Brain microvascular endothelial cell (primary cell): ENCODE data around the gene DACT2.
"Not testable (repeated sequence)": the region's sequence is repeated elsewhere in the genome, so short reads cannot be mapped to it uniquely, and the experiment has no call there.

ENCODE experiments used
- DNase-seq: peaks from one replicate; pipeline ENCODE4 v3.0.0-alpha.2; 2020
- H3K27ac ChIP-seq: fragments of 250-450 bp; sonication (Bioruptor Pico); 2 replicates; pipeline ENCODE4 v1.5.1; 2020; ENCODE audit warnings: mild to moderate bottlenecking, moderate library complexity
- H3K27me3 ChIP-seq: fragments of 250-450 bp; sonication (Bioruptor Pico); replicated peaks from 2 replicates; pipeline ENCODE4 v1.5.1; 2020; ENCODE audit warnings: mild to moderate bottlenecking
- H3K36me3 ChIP-seq: fragments of 250-450 bp; sonication (Bioruptor Pico); replicated peaks from 2 replicates; pipeline ENCODE4 v1.5.1; 2020; ENCODE audit warnings: mild to moderate bottlenecking
- H3K4me3 ChIP-seq: 2 replicates; pipeline ENCODE4 v1.5.1; 2011; ENCODE audit warnings: low read depth, mild to moderate bottlenecking, control low read depth, low read length, moderate library complexity
- in situ Hi-C: cut with HindIII; loops from 2 replicates; pipeline ENCODE4 v1.10.0; 2017; ENCODE audit warnings: low sequenced_read_pairs, low pct_ligation_motif_present
- TF ChIP-seq, protein P1 (sequence below): IDR thresholded peaks from 2 replicates; pipeline ENCODE4 v1.5.1; 2011; ENCODE audit warnings: low read depth, mild to moderate bottlenecking, moderate library complexity, low read length, control low read depth, inconsistent platforms; ENCODE audit errors: missing control alignments

Gene DACT2

DNA sequence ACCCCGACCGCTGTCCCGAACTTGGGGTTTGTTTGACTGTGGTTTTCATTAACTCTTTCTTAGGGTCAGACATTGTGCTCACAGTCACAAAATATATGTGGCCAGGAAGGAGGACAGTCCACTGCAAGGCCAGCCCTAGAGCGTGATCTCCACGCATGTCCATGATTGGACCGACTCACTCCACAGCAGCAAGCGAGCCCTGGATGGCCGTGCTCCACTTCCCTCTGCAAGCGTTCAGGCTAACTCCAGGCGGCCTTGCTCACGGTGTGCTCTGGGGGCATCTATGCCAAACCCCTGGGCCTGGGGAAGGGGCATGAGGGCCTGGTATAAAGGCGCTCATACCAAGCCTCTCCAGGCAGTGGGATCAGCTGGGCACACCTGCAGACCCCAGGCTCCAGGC is 5.6 kb downstream of the DACT2 start:
- Histone ChIP-seq H3K4me3 (no peak overlapping the region), H3K27ac (no peak overlapping the region), H3K27me3 (peaks cover 6% of the 10 kb centered on the region), H3K36me3 (no peaks in the 10 kb centered on the region)
- TF ChIP-seq, protein P1, sequence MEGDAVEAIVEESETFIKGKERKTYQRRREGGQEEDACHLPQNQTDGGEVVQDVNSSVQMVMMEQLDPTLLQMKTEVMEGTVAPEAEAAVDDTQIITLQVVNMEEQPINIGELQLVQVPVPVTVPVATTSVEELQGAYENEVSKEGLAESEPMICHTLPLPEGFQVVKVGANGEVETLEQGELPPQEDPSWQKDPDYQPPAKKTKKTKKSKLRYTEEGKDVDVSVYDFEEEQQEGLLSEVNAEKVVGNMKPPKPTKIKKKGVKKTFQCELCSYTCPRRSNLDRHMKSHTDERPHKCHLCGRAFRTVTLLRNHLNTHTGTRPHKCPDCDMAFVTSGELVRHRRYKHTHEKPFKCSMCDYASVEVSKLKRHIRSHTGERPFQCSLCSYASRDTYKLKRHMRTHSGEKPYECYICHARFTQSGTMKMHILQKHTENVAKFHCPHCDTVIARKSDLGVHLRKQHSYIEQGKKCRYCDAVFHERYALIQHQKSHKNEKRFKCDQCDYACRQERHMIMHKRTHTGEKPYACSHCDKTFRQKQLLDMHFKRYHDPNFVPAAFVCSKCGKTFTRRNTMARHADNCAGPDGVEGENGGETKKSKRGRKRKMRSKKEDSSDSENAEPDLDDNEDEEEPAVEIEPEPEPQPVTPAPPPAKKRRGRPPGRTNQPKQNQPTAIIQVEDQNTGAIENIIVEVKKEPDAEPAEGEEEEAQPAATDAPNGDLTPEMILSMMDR: no peak
- in situ Hi-C loops: no loop called here
- no peak for DNase-seq

DNA sequence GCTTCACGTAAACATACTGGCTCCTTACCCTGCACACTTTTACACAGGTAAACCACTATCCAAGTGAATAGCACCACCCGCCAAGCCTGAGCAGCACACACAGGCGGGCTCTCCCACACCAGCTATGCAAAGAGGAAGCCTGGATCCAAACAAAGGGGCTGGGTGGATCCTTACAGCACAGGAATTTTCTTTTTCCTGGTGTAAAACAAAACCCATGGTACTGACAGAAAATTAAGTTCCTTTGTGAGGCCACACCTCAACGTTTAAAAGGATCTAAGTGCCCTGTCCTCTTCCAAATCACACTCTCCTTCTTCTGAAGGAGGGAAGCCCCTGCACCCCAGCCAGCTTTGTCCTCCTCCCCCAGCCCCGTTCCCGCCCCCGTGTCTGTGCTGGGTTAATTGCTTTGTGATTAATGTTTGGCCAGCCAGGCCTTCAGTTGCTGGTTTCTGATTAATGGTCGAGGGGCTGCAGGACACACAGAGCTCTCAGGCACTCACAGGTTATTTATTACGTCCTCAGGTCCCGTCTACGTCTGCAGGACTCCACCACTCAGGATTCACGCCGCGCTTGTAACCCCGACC is 6.1 kb downstream of the DACT2 start:
- in situ Hi-C loops: no loop called here
- DNase-seq: no peak
- H3K36me3 ChIP-seq: no peaks in the 10 kb centered on the region
- H3K27me3 ChIP-seq: peaks cover 3% of the 10 kb centered on the region
- H3K4me3 ChIP-seq: no peak overlapping the region
- H3K27ac ChIP-seq: no peak overlapping the region
- TF ChIP-seq, protein P1: no peak

DNA sequence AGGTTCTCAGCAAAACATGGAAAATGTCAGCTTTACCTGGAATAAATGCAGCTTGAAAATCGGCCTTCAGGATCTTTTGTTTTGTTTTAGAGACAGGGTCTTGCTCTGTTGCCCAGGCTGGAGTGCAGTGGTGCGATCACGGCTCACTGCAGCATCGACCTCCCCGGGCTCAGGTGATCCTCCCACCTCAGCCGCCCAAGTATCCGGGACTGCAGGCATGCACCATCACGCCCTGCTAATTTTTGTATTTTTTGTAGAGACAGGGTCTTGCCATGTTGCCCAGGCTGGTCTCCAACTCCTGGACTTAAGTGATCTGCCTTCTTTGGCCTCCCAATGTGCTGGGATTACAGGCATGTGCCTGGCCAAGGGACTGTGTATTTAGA is 7.5 kb downstream of the DACT2 start:
- H3K27me3 ChIP-seq, in situ Hi-C loops, H3K4me3 ChIP-seq, DNase-seq, H3K27ac ChIP-seq, H3K36me3 ChIP-seq: not testable (repeated sequence)

DNA sequence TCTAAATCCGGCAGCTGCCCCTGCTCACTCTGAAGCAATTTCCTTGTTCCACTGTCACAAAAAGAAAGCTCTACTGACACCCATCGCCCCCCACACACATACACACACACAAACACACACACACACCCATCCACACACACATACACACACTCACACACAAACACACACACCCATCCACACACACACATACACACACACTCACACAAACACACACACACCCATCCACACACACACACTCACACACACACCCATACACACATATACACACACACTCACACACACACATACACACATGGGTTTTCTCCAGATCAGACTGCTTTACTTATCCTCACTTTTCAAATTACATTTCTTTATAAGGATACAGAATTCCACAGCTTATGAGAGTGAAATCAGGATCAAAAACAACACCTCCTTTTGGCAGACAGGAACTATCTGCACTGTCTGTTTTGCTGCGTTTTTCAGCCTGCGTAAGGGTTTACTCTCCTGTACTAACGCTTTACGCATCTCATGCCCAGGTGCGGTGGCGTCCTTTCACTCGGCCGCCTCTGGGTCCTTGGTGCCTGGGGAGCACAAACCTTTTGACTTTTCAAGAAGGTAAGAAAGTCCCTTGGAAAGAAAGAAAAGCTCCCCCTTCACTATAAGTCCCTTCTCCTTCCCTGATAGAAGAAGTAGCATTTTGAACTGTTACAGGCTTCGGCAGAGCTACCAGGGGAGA is 8.0 kb downstream of the DACT2 start:
- in situ Hi-C loops: no loop called here
- Histone ChIP-seq H3K27ac (no peak overlapping the region), H3K4me3 (no peak overlapping the region), H3K36me3 (no peaks in the 10 kb centered on the region), H3K27me3 (no peaks in the 10 kb centered on the region)
- TF ChIP-seq, protein P1: no peak
- no peak for DNase-seq

DNA sequence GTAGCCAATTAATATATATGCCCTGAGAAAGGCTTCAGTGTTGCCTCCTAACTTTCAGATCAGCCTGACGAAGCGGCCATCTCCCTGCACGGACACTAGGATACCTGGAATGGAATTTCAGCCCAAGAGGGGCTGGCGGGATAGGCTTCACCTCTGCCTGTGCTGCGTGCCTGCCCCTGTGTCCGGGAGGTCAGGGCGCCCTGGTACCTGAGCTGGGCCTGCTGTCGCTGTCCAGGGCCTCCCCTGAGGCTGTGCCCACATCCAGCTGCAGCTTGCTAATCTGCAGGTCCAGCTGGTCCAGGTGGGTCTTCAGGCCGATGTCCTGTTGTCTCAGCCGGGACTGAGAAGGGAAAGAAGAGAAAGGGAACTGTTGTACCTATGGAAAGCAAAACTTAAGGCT is 8.6 kb downstream of the DACT2 start:
- TF ChIP-seq, protein P1: no peak
- Histone ChIP-seq H3K4me3 (no peak overlapping the region), H3K27ac (no peak overlapping the region), H3K27me3 (no peaks in the 10 kb centered on the region), H3K36me3 (no peaks in the 10 kb centered on the region)
- DNase-seq: no peak
- in situ Hi-C loops: no loop called here

DNA sequence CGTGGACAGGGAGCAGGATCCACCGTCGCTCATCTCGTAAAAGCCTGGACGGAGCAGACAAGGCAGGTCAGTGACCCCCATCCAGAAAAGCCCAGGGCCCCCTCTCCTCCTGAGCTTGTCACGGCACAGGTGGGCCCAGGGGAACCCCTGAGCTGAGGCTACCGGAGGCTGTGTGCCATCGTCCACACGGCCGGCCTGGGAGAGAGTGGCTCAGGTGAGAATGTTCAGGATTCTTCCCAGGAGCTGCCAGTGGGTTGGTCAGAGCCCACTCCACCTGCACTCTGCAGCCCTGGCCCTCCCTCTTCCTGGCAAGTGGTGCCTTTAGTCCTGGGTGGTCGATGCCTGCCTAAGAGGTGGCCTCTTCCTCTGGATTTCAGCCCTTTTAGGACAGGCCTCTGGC is 9.2 kb downstream of the DACT2 start:
- Histone ChIP-seq H3K27me3 (no peaks in the 10 kb centered on the region), H3K27ac (no peak overlapping the region), H3K4me3 (no peak overlapping the region), H3K36me3 (no peaks in the 10 kb centered on the region)
- no peak for DNase-seq
- in situ Hi-C loops: no loop called here
- TF ChIP-seq, protein P1: no peak
